GM21447 (cell line): ENCODE results near the gene GNAO1.

Experiments used
- ATAC-seq: cut with Tn5 transposase; IDR thresholded peaks from one replicate; pipeline ENCODE4 v1.9.1; 2021; ENCODE audit not compliant: unreplicated experiment

The GNAO1 gene

GRCh38 chr16:56265184-56265583, 73.9 kb downstream of the GNAO1 start:
- ATAC-seq: no peak

GRCh38 chr16:56265746-56266145, 74.5 kb downstream of the GNAO1 start:
- ATAC-seq: no peak

GRCh38 chr16:56266641-56267607, 75.6 kb downstream of the GNAO1 start:
- ATAC-seq: no peak

- ATAC-seq: no peak
These were observed 76.6 kb downstream of the GNAO1 start for GRCh38 chr16:56267888-56268287.

DNA sequence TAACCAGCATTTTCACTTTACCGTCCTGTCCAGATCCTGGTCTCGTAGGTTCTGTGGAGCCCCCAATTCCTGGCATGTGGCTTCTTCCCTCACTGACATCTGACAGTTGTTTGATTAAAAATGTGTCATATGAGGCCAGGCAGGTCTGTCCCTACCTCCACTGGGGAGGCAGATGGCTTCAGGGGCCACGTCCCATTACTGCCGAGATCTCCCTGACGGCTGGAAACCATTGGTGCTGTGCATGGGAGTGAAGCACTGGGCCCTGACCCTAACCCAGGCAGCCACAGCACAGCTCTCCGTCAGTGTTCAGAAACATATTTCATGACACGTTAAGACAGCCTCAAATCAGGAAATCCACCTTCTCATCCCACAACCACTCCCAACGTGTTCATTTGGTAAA, 77.5 kb downstream of the GNAO1 start:
- no peak for ATAC-seq

- no peak for ATAC-seq
These were observed 78.0 kb downstream of the GNAO1 start for GRCh38 chr16:56269281-56269680.

- no peak for ATAC-seq
These were observed 78.8 kb downstream of the GNAO1 start for GRCh38 chr16:56269811-56270684.

DNA sequence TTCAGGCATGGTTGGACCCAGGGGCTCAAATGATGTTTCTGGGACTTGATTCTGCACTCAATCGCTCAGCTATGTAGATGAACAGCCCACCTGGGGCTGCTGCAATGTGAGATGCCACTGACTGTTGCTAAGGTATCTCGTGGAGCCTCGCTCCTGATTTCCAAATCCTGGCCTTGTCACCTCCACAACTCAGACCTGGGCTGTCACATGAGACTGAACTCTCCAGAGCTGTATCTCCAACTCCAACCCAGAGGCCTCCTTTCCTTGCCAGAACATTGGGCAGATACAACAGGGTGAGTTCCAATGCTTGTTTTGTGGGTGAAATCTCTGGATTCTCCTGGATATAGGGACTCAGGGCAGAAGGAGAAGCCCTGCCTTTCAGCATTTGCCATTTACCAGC, 79.5 kb downstream of the GNAO1 start:
- no peak for ATAC-seq

GRCh38 chr16:56272583-56272894, 81.2 kb downstream of the GNAO1 start:
- ATAC-seq: no peak

DNA sequence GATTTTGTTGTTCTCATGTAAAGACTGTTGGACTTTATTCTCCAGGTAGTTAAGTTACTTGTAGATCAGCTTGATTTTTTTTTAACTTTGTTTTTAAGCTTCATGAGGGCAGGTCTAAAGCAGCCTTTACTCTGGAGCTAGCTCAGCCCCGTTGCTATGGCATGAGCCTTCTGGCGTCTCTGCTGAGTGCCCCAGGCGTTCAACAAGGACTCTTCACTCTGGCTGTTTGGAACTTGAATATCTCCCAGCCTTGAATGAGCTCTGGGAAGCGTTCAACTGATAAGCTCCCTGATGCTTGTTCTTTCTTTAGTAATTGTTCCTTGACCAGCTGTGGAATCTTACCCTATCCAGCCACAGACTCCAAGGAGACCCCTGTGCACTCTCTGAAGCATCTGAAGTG, 82.3 kb downstream of the GNAO1 start:
- ATAC-seq: no peak

- no peak for ATAC-seq
These were observed 83.1 kb downstream of the GNAO1 start for GRCh38 chr16:56274369-56274768.

DNA sequence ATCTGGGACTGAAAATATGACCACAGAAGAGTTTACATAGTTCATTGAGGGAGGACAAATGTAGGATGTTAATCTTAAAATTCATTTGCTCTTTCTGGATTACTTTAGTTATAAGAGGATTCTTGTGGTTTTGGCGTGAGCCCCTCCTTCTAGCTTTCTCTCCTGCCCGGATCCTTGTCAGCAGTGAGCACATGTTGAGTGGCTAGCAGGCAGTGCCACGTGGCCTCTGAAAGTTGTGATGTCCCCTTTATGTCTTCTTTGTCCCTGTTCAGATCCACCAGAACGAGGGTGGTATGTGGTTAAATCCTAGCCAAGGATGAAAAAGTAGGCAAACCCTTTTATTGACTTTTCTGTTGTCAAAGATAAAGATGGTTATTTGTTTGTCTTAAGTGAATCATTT, 83.8 kb downstream of the GNAO1 start:
- no peak for ATAC-seq

GRCh38 chr16:56275801-56276200, 84.5 kb downstream of the GNAO1 start:
- ATAC-seq: no peak

DNA sequence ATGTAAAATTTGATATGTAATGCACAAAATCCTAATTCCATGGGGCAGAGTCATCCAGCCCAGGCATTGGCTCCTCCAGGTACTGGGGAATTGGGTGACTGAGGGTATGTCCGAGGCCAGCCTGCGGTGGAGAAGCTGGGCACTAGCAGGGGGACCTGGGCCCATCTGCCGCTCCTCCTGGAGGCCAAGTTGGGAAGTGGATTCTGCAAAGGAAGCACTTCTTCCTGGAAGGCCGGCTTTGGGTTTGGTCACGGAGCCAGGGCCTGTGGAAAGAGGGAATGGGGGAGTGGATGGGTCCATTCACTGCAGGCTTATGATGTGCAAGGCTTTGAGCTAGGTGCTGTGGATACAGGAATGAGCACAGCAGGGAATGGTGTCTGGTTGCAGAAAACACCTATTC, 85.8 kb downstream of the GNAO1 start:
- no peak for ATAC-seq

DNA sequence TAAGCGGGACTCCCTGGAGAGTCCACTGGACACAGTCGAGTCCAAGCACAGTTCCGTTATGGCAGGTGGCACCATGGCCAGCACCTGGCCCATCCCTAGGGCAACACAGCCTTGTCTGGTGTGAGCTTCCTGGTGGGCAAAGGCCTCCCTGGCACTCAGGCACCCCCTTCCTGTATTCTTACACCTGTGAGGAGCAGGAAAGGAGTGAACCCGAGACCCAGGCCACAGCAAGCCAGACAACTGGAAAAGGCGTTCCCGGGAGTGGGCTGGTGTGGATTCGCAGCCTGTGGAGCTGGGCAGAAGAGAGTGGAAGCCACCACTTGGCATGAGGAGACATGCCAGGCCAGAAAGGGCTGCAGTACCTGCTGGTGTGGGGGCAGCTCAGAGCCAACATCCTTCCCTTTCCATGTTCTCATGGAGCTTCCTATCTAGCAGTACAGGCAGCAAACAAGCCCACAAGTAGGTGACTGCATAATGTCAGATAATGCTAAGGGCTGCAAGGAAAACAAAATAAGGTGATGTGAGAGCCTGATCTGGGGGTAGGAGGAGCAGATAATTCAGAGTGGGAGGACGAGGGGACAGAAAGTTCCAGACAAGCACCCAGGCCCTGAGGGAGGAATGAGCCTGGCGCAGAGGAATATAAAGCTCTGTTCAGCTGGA, 87.0 kb downstream of the GNAO1 start:
- no peak for ATAC-seq

DNA sequence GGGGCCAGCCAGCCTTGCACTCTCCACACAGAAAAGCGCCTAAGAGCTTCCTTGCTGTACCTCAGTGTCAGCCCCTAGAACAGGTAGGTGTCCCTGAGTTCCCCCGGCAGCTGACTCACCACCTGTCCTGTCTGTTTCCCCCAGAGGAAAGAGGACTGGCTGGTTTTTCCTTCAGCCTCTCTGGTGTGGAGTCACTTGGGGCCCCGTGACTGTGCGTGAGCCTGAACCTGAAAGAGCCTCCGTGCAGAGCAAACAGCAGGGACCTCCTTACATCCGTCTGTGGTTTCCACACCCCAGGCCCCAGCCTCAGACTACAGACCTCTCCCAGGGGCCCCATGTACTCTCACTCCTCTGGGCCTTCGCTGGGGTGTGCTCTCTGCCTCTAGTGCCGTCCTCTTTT, 87.8 kb downstream of the GNAO1 start:
- ATAC-seq: peak; percentile 62

- no peak for ATAC-seq
These were observed 88.6 kb downstream of the GNAO1 start for GRCh38 chr16:56279914-56280313.

- no peak for ATAC-seq
These were observed 90.0 kb downstream of the GNAO1 start for GRCh38 chr16:56281249-56281805.

GRCh38 chr16:56282451-56282850, 91.2 kb downstream of the GNAO1 start:
- no peak for ATAC-seq

DNA sequence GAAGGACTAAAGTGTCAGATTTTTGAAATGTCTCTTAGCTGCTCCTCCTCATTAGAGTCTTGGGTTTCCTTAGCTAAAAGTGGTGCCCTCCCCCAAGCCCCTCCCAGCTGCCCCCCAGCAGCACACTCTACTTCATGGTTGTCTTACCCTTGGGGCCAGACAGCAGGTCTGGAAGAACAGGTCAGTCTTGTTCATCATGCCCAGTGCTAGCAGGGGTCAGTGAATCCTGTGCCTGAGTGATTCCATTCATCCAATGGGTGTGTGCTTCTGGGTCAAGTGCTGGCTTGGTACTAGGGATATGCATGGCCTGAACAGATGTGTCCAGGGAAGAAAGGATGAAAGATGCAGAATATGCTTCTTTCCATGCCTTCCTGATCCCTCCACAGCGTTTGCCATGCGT, 93.2 kb downstream of the GNAO1 start:
- no peak for ATAC-seq

GRCh38 chr16:56286809-56287208, 95.5 kb downstream of the GNAO1 start:
- no peak for ATAC-seq
